Endothelial cell (in vitro differentiated cells): ENCODE data around the gene DOK3. TPM values are rescaled to one million over a fixed set of nuclear protein-coding genes. Genes with fewer than 3 reads are reported as not detected.

ENCODE experiments used
- DNase-seq: peaks from one replicate; pipeline ENCODE4 v3.0.0; 2021; ENCODE audit warnings: low spot score
- H3K27ac Mint-ChIP-seq: one replicate; pipeline ENCODE4 v1.8.0; 2021; ENCODE audit warnings: mixed read lengths, inconsistent platforms; ENCODE audit not compliant: unreplicated experiment
- H3K27me3 Mint-ChIP-seq: one replicate; pipeline ENCODE4 v1.8.0; 2021; ENCODE audit warnings: mild to moderate bottlenecking, moderate library complexity, mixed read lengths, inconsistent platforms; ENCODE audit not compliant: unreplicated experiment
- H3K36me3 Mint-ChIP-seq: one replicate; pipeline ENCODE4 v1.8.0; 2021; ENCODE audit warnings: mild to moderate bottlenecking, low read depth, mixed read lengths, inconsistent platforms; ENCODE audit not compliant: unreplicated experiment
- H3K4me1 Mint-ChIP-seq: one replicate; pipeline ENCODE4 v1.8.0; 2021; ENCODE audit warnings: mild to moderate bottlenecking, mixed read lengths, inconsistent platforms; ENCODE audit not compliant: unreplicated experiment
- H3K4me3 Mint-ChIP-seq: one replicate; pipeline ENCODE4 v1.8.0; 2021; ENCODE audit warnings: mild to moderate bottlenecking, mixed read lengths, inconsistent platforms; ENCODE audit not compliant: unreplicated experiment
- H3K9me3 Mint-ChIP-seq: one replicate; pipeline ENCODE4 v1.8.0; 2021; ENCODE audit warnings: mixed read lengths, inconsistent platforms; ENCODE audit not compliant: unreplicated experiment
- long read RNA-seq: library from polyadenylated mRNA; unstranded; transcript quantifications from one replicate; pipeline ENCODE4 v2.0.0, GENCODE V29; 2020; ENCODE audit not compliant: unreplicated experiment
- total RNA-seq: library from RNA; stranded (reverse); fragmentation: NEBNext Ultra II Directional; extraction: Animal tissue kit (Norgen Biotek cat#: 25700); gene quantifications from one replicate; pipeline ENCODE4 v1.2.1, GENCODE V29; 2021; ENCODE audit not compliant: unreplicated experiment
- TF ChIP-seq, protein P1 (sequence below): fragments of 200-600 bp; sonication (generic); IDR thresholded peaks from one replicate; pipeline ENCODE4 v1.5.0; 2021; ENCODE audit warnings: antibody characterized with exemption; ENCODE audit not compliant: unreplicated experiment

The DOK3 gene, protein sequence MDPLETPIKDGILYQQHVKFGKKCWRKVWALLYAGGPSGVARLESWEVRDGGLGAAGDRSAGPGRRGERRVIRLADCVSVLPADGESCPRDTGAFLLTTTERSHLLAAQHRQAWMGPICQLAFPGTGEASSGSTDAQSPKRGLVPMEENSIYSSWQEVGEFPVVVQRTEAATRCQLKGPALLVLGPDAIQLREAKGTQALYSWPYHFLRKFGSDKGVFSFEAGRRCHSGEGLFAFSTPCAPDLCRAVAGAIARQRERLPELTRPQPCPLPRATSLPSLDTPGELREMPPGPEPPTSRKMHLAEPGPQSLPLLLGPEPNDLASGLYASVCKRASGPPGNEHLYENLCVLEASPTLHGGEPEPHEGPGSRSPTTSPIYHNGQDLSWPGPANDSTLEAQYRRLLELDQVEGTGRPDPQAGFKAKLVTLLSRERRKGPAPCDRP
- total RNA-seq: 51.4 TPM
- long read RNA-seq, partial matches to known transcripts: 2 of 6 reads
- long read RNA-seq, other reads (novel, unspliced or antisense): 4 of 6 reads

DNA sequence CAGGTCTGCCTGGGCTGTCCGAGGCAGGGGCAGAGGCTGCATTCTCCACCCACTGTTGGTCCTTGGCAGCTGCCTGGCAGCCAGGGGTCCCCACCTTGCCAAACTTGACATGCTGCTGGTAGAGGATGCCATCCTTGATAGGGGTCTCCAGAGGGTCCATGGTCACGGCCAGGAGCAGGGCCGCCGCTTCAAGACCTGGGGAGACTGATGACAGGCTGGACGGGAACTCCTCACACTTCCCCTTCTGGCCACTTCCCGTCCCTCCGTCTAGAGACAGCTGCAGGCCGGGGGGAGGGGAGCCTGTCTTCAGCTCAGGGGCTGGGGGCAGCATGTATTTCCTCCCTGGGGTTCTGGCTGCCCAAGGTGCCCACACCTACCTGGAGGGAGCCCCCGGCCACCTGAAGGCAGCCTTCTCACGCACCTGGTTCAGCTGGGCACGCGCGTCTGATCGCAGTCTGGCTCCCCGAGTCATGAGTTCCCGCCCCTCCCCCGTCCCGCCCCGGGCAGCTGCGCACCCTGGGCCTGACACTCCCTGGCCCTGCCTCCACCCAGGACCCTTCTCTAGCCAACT is at the start of gene DOK3:
TSS of gene DOK3 (minus strand) at position 446 of the 571 bp plus-strand sequence. CDS start at position 160, 286 bp downstream.
- no peaks in the 10 kb centered on the region for H3K9me3 Mint-ChIP-seq
- H3K27ac Mint-ChIP-seq: peak within 1 kb of the TSS; percentile 93
- H3K4me3 Mint-ChIP-seq: peak within 1 kb of the TSS; percentile 80
- peaks cover 29% of the 10 kb centered on the region for H3K4me1 Mint-ChIP-seq
- DNase-seq: peak; percentile 47
- H3K27me3 Mint-ChIP-seq: peaks cover 17% of the 10 kb centered on the region
- peaks cover 38% of the 10 kb centered on the region for H3K36me3 Mint-ChIP-seq
- TF ChIP-seq, protein P1, sequence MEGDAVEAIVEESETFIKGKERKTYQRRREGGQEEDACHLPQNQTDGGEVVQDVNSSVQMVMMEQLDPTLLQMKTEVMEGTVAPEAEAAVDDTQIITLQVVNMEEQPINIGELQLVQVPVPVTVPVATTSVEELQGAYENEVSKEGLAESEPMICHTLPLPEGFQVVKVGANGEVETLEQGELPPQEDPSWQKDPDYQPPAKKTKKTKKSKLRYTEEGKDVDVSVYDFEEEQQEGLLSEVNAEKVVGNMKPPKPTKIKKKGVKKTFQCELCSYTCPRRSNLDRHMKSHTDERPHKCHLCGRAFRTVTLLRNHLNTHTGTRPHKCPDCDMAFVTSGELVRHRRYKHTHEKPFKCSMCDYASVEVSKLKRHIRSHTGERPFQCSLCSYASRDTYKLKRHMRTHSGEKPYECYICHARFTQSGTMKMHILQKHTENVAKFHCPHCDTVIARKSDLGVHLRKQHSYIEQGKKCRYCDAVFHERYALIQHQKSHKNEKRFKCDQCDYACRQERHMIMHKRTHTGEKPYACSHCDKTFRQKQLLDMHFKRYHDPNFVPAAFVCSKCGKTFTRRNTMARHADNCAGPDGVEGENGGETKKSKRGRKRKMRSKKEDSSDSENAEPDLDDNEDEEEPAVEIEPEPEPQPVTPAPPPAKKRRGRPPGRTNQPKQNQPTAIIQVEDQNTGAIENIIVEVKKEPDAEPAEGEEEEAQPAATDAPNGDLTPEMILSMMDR: peak; percentile 6

DNA sequence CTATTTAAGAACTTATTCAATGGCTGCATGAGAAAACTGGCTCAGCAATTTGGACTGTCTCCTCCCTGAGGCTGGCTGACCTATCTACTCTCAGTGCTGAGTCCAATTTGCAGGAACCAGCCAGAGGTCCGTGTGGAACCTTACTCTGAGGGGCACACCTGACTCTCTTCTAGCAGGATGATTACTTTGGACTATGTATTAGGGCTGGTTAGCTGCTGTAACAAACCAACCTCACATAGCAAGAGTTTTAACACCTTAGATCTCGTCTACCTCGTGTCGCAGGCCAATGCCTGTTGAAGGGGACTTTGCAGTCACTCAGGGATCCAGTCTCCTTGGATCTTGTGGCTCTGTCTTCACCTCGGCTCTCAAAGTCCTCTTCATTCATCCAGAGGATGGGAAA is 48.2 kb upstream of the DOK3 start:
- Mint-ChIP-seq H3K36me3 (peaks cover 12% of the 10 kb centered on the region), H3K9me3 (no peaks in the 10 kb centered on the region), H3K27me3 (peaks cover 5% of the 10 kb centered on the region), H3K27ac (no peak overlapping the region), H3K4me3 (no peak overlapping the region), H3K4me1 (peaks cover 12% of the 10 kb centered on the region)
- DNase-seq: no peak
- TF ChIP-seq, protein P1: no peak

GRCh38 chr5:177557041-177557647 is 47.5 kb upstream of the DOK3 start:
- Mint-ChIP-seq H3K4me3 (no peak overlapping the region), H3K9me3 (no peaks in the 10 kb centered on the region), H3K27ac (no peak overlapping the region), H3K27me3 (peaks cover 11% of the 10 kb centered on the region), H3K36me3 (peaks cover 14% of the 10 kb centered on the region), H3K4me1 (peaks cover 14% of the 10 kb centered on the region)
- DNase-seq: no peak
- TF ChIP-seq, protein P1: no peak

- no peak for DNase-seq
- H3K36me3 Mint-ChIP-seq: peaks cover 8% of the 10 kb centered on the region
- no peak overlapping the region for H3K27ac Mint-ChIP-seq
- H3K27me3 Mint-ChIP-seq: peaks cover 11% of the 10 kb centered on the region
- H3K4me1 Mint-ChIP-seq: peaks cover 16% of the 10 kb centered on the region
- H3K4me3 Mint-ChIP-seq: no peak overlapping the region
- TF ChIP-seq, protein P1: no peak
- H3K9me3 Mint-ChIP-seq: no peaks in the 10 kb centered on the region
Measured at GRCh38 chr5:177555665-177556064, 46.0 kb upstream of the DOK3 start.
